ENCODE results near the gene ZFR. TPM values are rescaled to one million over a fixed set of nuclear protein-coding genes. Genes with fewer than 3 reads are reported as not detected.

The ZFR gene
- total RNA-seq, 1 donor from 2014 or later, result 89.8 TPM

DNA sequence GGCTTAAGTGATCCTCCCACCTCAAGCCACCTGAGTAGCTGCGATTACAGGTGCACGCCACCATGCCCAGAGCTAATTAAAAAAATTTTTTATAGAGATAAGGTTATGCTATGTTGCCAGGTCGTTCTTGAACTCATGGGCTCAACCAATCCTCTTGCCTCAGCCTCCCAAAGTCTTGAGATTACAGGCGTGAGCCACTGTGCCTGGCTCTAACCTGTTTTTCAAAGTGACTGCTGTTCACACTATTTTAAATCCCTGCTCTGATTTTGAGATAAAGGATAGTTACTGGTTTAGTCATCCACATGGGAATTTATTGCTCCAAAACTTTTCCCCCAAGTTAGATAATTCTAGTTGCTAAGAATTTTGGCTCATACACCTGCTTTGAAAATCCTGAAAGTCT lies 83.6 kb downstream of the ZFR start:
- TF ChIP-seq, protein P1, sequence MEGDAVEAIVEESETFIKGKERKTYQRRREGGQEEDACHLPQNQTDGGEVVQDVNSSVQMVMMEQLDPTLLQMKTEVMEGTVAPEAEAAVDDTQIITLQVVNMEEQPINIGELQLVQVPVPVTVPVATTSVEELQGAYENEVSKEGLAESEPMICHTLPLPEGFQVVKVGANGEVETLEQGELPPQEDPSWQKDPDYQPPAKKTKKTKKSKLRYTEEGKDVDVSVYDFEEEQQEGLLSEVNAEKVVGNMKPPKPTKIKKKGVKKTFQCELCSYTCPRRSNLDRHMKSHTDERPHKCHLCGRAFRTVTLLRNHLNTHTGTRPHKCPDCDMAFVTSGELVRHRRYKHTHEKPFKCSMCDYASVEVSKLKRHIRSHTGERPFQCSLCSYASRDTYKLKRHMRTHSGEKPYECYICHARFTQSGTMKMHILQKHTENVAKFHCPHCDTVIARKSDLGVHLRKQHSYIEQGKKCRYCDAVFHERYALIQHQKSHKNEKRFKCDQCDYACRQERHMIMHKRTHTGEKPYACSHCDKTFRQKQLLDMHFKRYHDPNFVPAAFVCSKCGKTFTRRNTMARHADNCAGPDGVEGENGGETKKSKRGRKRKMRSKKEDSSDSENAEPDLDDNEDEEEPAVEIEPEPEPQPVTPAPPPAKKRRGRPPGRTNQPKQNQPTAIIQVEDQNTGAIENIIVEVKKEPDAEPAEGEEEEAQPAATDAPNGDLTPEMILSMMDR (conservative IDR thresholded peaks at IDR 0.05), result no peak
- peaks cover 26% of the 10 kb centered on the region for H3K36me3 Mint-ChIP-seq (ENCODE audit: low read depth)
- H3K9me3 Mint-ChIP-seq, result no peaks in the 10 kb centered on the region
- H3K27me3 Mint-ChIP-seq (ENCODE audit: low read depth), result no peaks in the 10 kb centered on the region
- no peak overlapping the region for H3K27ac Mint-ChIP-seq (ENCODE audit: unreplicated experiment)
- no peak overlapping the region for H3K4me3 Mint-ChIP-seq
- DNase-seq (ENCODE audit: low read depth, low spot score), result no peak
- H3K4me1 Mint-ChIP-seq, result no peaks in the 10 kb centered on the region

DNA sequence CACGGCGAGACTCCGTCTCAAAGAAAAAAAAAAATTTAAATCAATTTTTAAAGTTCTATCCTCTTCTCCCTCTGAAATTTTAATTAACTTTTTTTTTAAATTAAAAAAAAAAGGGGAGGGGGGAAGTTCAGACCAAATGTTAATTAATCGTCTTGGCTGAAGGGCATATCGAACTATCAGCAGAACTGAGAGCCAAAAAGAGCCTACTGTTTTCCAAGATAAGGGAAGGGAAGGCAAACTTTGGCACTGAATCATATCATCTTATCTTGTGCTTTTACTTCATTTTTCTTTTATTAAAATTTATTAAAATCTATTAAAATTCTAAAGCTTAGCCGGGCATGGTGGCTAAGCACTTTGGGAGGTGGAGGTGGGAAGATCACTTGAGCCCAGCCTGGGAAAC lies 85.9 kb downstream of the ZFR start:
- Mint-ChIP-seq H3K9me3 (no peaks in the 10 kb centered on the region), H3K27ac (ENCODE audit: unreplicated experiment) (no peak overlapping the region), H3K36me3 (ENCODE audit: low read depth) (peaks cover 38% of the 10 kb centered on the region), H3K27me3 (ENCODE audit: low read depth) (no peaks in the 10 kb centered on the region), H3K4me1 (no peaks in the 10 kb centered on the region), H3K4me3 (no peak overlapping the region)
- TF ChIP-seq, protein P1 (conservative IDR thresholded peaks at IDR 0.05), result no peak
- DNase-seq (ENCODE audit: low read depth, low spot score), result no peak

DNA sequence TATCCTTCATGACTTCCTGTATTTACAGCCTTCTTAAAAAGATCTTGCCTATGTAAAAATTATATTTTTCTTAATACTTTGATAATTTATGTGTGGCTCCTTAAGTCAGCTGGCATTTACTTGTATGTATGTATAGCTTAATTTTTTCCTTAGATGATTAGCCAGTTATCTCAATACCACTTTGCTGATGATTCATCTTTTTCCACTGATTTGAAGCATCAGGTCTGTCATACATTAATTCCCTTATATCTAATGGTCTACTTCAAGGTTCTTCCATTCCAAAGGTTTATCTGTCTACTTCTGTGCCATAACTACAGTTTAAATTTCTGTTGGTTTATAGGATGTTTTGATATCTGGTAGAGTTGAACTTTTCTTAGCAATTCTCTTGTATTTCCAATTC lies 86.9 kb downstream of the ZFR start:
- Mint-ChIP-seq H3K36me3 (ENCODE audit: low read depth) (peaks cover 36% of the 10 kb centered on the region), H3K4me3 (no peak overlapping the region), H3K9me3 (no peaks in the 10 kb centered on the region), H3K27ac (ENCODE audit: unreplicated experiment) (no peak overlapping the region), H3K4me1 (no peaks in the 10 kb centered on the region), H3K27me3 (ENCODE audit: low read depth) (no peaks in the 10 kb centered on the region)
- TF ChIP-seq, protein P1 (conservative IDR thresholded peaks at IDR 0.05), result no peak
- DNase-seq (ENCODE audit: low read depth, low spot score), result no peak

DNA sequence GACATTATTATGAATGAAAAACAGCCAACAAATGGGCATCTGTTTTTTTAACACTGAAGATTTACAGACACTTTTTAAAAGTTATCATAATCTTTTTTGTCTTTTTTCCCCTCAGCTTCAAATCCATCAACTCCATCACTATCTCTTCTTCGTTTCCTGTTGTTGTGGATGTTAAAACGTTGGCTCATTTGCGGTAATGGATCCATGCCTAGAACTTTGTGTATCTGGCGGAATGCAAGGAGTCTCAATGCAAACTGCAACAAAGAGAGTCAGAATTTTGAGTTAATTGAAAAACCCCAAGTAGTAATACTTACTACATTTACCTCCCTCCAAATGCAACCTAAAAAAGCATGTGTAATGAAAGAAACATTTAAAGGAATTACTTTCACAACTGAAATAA lies 88.9 kb downstream of the ZFR start:
- Mint-ChIP-seq H3K27ac (ENCODE audit: unreplicated experiment) (no peak overlapping the region), H3K4me3 (no peak overlapping the region), H3K4me1 (no peaks in the 10 kb centered on the region), H3K27me3 (ENCODE audit: low read depth) (no peaks in the 10 kb centered on the region), H3K36me3 (ENCODE audit: low read depth) (peaks cover 36% of the 10 kb centered on the region), H3K9me3 (no peaks in the 10 kb centered on the region)
- TF ChIP-seq, protein P1 (conservative IDR thresholded peaks at IDR 0.05), result no peak
- DNase-seq (ENCODE audit: low read depth, low spot score), result no peak

DNA sequence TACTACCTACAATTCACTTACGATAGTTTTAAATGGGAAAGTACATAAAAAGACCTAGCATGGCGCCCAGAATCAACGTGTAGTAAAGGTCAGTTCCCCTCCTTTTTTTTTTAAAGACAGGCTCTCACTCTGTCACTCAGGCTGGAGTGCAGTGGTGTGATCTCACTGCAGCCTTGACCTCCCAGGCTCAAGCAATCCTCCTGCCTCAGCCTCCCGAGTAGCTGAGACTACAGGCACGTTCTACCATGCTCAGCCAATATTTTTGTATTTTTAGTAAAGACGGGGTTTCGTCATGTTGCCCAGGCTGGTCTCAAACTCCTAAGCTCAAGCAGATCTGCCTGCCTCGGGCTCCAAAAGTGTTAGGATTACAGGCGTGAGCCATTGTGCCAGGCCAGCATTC lies 91.1 kb downstream of the ZFR start:
- no peak overlapping the region for H3K27ac Mint-ChIP-seq (ENCODE audit: unreplicated experiment)
- H3K36me3 Mint-ChIP-seq (ENCODE audit: low read depth), result peaks cover 36% of the 10 kb centered on the region
- H3K9me3 Mint-ChIP-seq, result peaks cover 6% of the 10 kb centered on the region
- no peak for DNase-seq (ENCODE audit: low read depth, low spot score)
- H3K4me3 Mint-ChIP-seq, result no peak overlapping the region
- no peaks in the 10 kb centered on the region for H3K4me1 Mint-ChIP-seq
- no peaks in the 10 kb centered on the region for H3K27me3 Mint-ChIP-seq (ENCODE audit: low read depth)
- TF ChIP-seq, protein P1 (conservative IDR thresholded peaks at IDR 0.05), result no peak

DNA sequence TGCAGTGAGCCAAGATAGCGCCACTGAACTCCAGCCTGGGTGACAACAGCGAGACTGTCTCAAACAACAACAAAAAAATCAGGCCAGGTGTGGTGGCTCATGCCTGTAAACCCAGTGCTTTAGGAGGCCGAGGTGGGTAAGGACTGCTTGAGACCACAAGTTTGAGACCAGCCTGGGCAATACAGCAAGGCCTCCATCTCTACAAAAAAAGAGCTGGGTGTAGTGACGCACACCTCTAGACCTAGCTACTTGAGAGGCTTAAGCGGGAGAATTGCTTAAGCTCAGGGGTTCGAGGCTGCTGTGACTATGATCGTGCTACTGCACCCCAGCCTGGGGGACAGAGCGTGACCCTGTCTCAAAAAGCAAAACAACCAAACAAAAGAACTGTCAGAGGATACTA lies 91.9 kb downstream of the ZFR start:
- Mint-ChIP-seq H3K27ac (ENCODE audit: unreplicated experiment) (no peak overlapping the region), H3K4me3 (no peak overlapping the region), H3K9me3 (peaks cover 10% of the 10 kb centered on the region), H3K4me1 (no peaks in the 10 kb centered on the region), H3K27me3 (ENCODE audit: low read depth) (no peaks in the 10 kb centered on the region), H3K36me3 (ENCODE audit: low read depth) (peaks cover 38% of the 10 kb centered on the region)
- TF ChIP-seq, protein P1 (conservative IDR thresholded peaks at IDR 0.05), result no peak
- DNase-seq (ENCODE audit: low read depth, low spot score), result no peak

Data from neural crest cell (in vitro differentiated cells).